ENCODE data around the gene BANP. TPM values are rescaled to one million over a fixed set of nuclear protein-coding genes. Genes with fewer than 3 reads are reported as not detected.

BANP gene
- total and polyA plus RNA-seq, 2 of the 8 experiments (the other 6 are each of a cell fraction or from before 2014, with no cell fraction given): 25.8 to 39.8 TPM

GRCh38 chr16:88084881-88085280 is 133.6 kb downstream of the BANP start:
- no peak overlapping the region for H3K4ac ChIP-seq (replicated peaks; ENCODE audit: insufficient read length, low read depth, low read length)
- H2BK20ac ChIP-seq (ENCODE audit: low read length): no peak overlapping the region
- H4K20me1 ChIP-seq (replicated peaks in 1 of 2; ENCODE audit: control insufficient read depth in 1 of 2, insufficient read depth in 2 of 2, low read length in 2 of 2): no peaks in the 10 kb centered on the region
- ChIA-PET POLR2A (ENCODE audit: partially characterized antibody) (no interaction called here), CTCF (ENCODE audit: partially characterized antibody) (no interaction called here)
- H2AK5ac ChIP-seq (ENCODE audit: low read depth, low read length): no peak overlapping the region
- H3K18ac ChIP-seq (ENCODE audit: extremely low read depth, low read length): no peak overlapping the region
- no peaks in the 10 kb centered on the region for H3K79me2 ChIP-seq (ENCODE audit: control insufficient read depth in 1 of 2, insufficient read depth in 2 of 2, low read length in 2 of 2)
- no peak overlapping the region for H2BK12ac ChIP-seq (ENCODE audit: low read depth, low read length)
- H3K4me1 ChIP-seq (replicated peaks in 1 of 4; ENCODE audit: control insufficient read depth in 3 of 4, insufficient read depth in 4 of 4, low read length in 3 of 4): no peaks in the 10 kb centered on the region; a peak in 1 of 7 replicates
- H3K4me2 ChIP-seq (ENCODE audit: insufficient read depth in 1 of 2, low read depth in 2 of 2, low read length in 2 of 2): no peak overlapping the region
- H3K79me1 ChIP-seq (ENCODE audit: low read depth, low read length): no peaks in the 10 kb centered on the region
- no peak overlapping the region for H3K56ac ChIP-seq (replicated peaks; ENCODE audit: insufficient read length, low read depth, low read length)
- H2BK120ac ChIP-seq (replicated peaks; ENCODE audit: low read depth, low read length): no peak overlapping the region
- DNase-seq (ENCODE audit: low read depth in 1 of 2, low spot score in 2 of 2) (no peak), FAIRE-seq (no peak)
- no peaks in the 10 kb centered on the region for H3K23me2 ChIP-seq (ENCODE audit: low read depth, low read length)
- H4K5ac ChIP-seq (ENCODE audit: insufficient read length, low read depth, low read length): no peak overlapping the region
- H3K36me3 ChIP-seq (ENCODE audit: control insufficient read depth in 2 of 4, insufficient read depth in 4 of 4, low read length in 3 of 4): 0 out of 8 replicates have a peak, but pooled peaks cover 0 to 5% (median 0%) of the 10 kb centered on the region in 4 experiments
- H3K23ac ChIP-seq (ENCODE audit: insufficient read length): no peak overlapping the region
- H3K27me3 ChIP-seq (replicated peaks in 1 of 4; ENCODE audit: control insufficient read depth in 3 of 4, extremely low read depth in 1 of 4, insufficient read depth in 3 of 4, low read length in 3 of 4): no peaks in the 10 kb centered on the region
- WGBS, 2 experiments (ENCODE audit: extremely low coverage in 1 of 2, insufficient coverage in 1 of 2, insufficient read length in 1 of 2, insufficient replicate concordance in 2 of 2, low coverage in 1 of 2, low lambda C conversion rate in 2 of 2, missing lambda C conversion rate in 1 of 2): 88% methylated on average over 3 of the region's 3 CpGs; no CpG with 5 or more reads in 1 of the 2 experiments
- H3K9me3 ChIP-seq (ENCODE audit: insufficient read depth in 2 of 2, low read depth in 1 of 2, low read length in 1 of 2): no peaks in the 10 kb centered on the region; a peak in 1 of 4 replicates
- no peak overlapping the region for H3K9ac ChIP-seq (replicated peaks in 1 of 4; ENCODE audit: extremely low read depth in 1 of 4, low read depth in 3 of 4, low read length in 3 of 4)
- H3K27ac ChIP-seq (ENCODE audit: low read depth, low read length): no peak overlapping the region
- H2BK5ac ChIP-seq (ENCODE audit: low read depth, low read length): no peak overlapping the region
- no peak overlapping the region for H3K14ac ChIP-seq (ENCODE audit: insufficient read length)
- H2AFZ ChIP-seq (ENCODE audit: low read length): no peak overlapping the region
- H2BK15ac ChIP-seq (ENCODE audit: low read length): no peak overlapping the region
- H4K91ac ChIP-seq (replicated peaks; ENCODE audit: insufficient read length, low read length): no peak overlapping the region
- H3K4me3 ChIP-seq (ENCODE audit: extremely low read depth in 1 of 4, insufficient read depth in 2 of 4, low read depth in 3 of 4, low read length in 4 of 4): no peak overlapping the region
- no peak overlapping the region for H4K8ac ChIP-seq (ENCODE audit: extremely low read depth, insufficient read depth, low read length)
- TF ChIP-seq RFX5 (IDR thresholded peaks at IDR 0.05; ENCODE audit: borderline replicate concordance, low read depth, low read length): no peak
- TF ChIP-seq CTCF (IDR thresholded peaks at IDR 0.05; ENCODE audit: control extremely low read depth in 1 of 3, insufficient read depth in 1 of 3, low read depth in 1 of 3, low read length in 3 of 3): no peak
- TF ChIP-seq USF2 (IDR thresholded peaks at IDR 0.05; ENCODE audit: low read length): no peak
- TF ChIP-seq RBBP5 (IDR thresholded peaks at IDR 0.05; ENCODE audit: borderline replicate concordance, low read depth, low read length): no peak
- TF ChIP-seq SIN3A (conservative IDR thresholded peaks at IDR 0.05 in 1 of 2, IDR thresholded peaks at IDR 0.05 in 1 of 2; ENCODE audit: low read depth in 1 of 2, low read length in 2 of 2): no peak
- no peak for TF ChIP-seq POLR2A (IDR thresholded peaks at IDR 0.05; ENCODE audit: control extremely low read depth in 1 of 2, low read depth in 2 of 2, low read length in 2 of 2)
- TF ChIP-seq CHD1 (IDR thresholded peaks at IDR 0.05; ENCODE audit: low read depth, low read length): no peak
- TF ChIP-seq CTBP2 (IDR thresholded peaks at IDR 0.05; ENCODE audit: borderline replicate concordance, insufficient read depth, insufficient read length, low read length): no peak
- no peak for TF ChIP-seq FOSL1 (IDR thresholded peaks at IDR 0.05; ENCODE audit: insufficient read depth, low read depth, low read length)
- TF ChIP-seq EGR1 (IDR thresholded peaks at IDR 0.05; ENCODE audit: borderline replicate concordance, low read depth, low read length): no peak
- no peak for TF ChIP-seq SRF (IDR thresholded peaks at IDR 0.05; ENCODE audit: low read depth, low read length)
